HG02642 (cell line): ENCODE measurements around the gene SBNO2.

ENCODE experiments used
- ATAC-seq: cut with Tn5 transposase; IDR thresholded peaks from one replicate; pipeline ENCODE4 v1.9.1; 2021; ENCODE audit warnings: mild to moderate bottlenecking; ENCODE audit not compliant: unreplicated experiment, poor library complexity

Gene SBNO2, protein sequence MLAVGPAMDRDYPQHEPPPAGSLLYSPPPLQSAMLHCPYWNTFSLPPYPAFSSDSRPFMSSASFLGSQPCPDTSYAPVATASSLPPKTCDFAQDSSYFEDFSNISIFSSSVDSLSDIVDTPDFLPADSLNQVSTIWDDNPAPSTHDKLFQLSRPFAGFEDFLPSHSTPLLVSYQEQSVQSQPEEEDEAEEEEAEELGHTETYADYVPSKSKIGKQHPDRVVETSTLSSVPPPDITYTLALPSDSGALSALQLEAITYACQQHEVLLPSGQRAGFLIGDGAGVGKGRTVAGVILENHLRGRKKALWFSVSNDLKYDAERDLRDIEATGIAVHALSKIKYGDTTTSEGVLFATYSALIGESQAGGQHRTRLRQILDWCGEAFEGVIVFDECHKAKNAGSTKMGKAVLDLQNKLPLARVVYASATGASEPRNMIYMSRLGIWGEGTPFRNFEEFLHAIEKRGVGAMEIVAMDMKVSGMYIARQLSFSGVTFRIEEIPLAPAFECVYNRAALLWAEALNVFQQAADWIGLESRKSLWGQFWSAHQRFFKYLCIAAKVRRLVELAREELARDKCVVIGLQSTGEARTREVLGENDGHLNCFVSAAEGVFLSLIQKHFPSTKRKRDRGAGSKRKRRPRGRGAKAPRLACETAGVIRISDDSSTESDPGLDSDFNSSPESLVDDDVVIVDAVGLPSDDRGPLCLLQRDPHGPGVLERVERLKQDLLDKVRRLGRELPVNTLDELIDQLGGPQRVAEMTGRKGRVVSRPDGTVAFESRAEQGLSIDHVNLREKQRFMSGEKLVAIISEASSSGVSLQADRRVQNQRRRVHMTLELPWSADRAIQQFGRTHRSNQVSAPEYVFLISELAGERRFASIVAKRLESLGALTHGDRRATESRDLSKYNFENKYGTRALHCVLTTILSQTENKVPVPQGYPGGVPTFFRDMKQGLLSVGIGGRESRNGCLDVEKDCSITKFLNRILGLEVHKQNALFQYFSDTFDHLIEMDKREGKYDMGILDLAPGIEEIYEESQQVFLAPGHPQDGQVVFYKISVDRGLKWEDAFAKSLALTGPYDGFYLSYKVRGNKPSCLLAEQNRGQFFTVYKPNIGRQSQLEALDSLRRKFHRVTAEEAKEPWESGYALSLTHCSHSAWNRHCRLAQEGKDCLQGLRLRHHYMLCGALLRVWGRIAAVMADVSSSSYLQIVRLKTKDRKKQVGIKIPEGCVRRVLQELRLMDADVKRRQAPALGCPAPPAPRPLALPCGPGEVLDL (N-terminal part only)

DNA sequence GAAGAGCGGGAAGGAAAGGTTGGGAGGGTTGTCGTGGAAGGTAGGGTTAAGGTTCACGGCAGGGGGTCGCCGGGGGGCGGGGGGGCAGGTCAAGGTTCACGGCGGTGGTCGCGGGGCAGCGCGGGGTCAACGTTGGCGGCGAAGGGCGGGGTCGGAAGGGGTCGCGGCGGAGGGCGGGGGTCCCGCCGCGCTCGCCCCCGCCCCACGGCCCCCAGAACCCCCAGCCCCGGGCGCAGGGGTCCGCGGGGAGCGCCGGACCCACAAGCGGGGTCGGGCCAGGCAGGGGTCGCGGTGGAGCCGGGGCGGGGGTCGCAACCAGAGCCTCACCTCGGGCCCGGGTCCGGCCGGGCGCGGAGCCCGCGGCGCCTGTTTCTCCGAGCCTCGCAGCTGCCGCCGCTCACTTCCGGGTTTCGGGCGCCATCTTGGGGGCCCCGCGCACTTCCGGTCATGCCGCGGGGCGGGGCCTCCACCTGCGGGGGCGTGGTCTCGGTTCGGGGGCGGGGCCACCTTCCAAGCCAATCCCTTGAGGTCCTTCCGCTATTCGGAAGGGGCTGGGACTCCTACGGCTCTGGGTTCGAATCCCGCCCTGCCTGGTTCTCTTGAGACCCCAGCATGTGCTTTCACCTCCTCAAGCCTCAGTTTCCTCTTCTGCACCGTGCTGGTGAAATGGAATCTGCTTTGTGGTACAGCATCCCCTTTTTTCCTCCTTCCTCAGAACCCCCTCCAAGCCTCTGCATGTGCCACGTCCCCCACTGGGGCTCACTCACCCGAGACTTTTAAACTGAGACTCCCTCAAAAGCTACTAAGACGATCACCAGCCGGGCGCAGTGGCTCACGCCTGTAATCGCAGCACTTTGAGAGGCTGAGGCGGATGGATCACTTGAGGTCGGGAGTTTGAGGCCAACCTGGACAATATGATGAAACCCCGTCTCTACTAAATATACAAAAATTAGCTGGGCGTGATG, at the start of gene SBNO2:
TSS of gene SBNO2 (minus strand) at position 424 of the 965 bp plus-strand sequence. CDS start 19,992 bp downstream, outside the sequence.
- ATAC-seq = peak; percentile 80

GRCh38 chr19:1223018-1223855, 49.2 kb upstream of the SBNO2 start:
- no peak for ATAC-seq

- no peak for ATAC-seq
These were observed 48.3 kb upstream of the SBNO2 start for GRCh38 chr19:1222394-1222793.

GRCh38 chr19:1221904-1222255, 47.8 kb upstream of the SBNO2 start:
- ATAC-seq = no peak

- no peak for ATAC-seq
These were observed 47.2 kb upstream of the SBNO2 start for GRCh38 chr19:1220976-1221903.

- no peak for ATAC-seq
These were observed 46.4 kb upstream of the SBNO2 start for GRCh38 chr19:1220477-1220930.

- ATAC-seq = no peak
These were observed 45.9 kb upstream of the SBNO2 start for GRCh38 chr19:1219786-1220476.

DNA sequence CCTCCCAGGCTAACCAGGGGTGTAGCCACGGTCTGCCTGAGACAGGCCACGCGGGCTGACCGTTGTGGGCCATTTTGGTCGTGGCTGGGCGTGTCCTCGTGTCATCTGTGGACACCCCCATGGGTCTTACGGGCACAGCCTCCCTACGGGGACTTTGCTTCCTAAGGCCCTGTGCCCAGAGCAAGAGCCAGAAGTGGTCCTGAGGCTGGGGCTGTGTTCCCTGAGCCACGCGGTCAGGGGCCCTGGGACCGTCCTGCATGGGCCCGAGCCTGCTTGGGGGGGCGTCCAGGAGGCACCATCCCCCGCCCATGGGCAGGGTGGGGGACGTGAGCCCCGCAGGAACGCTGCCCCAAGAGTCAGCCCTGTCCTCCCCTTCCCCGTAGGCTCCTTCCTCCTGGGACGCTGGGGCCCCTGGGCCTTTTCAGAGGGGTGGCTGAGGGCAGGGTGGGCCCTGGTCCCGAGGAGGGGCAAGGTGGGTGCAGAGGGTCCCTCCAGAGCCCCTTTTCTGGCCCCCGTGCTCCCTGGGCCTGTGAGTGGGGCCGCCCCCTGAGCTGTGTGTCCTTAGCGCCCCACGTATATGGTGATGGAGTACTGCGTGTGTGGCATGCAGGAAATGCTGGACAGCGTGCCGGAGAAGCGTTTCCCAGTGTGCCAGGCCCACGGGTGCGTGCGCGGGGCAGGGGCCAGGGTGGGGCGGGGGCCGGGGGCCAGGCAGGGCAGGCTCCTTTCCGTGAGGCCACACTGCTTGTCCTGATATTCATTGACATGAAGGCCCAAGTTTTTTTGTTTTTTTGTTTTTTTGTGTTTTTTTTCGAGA, 44.9 kb upstream of the SBNO2 start:
- no peak for ATAC-seq

DNA sequence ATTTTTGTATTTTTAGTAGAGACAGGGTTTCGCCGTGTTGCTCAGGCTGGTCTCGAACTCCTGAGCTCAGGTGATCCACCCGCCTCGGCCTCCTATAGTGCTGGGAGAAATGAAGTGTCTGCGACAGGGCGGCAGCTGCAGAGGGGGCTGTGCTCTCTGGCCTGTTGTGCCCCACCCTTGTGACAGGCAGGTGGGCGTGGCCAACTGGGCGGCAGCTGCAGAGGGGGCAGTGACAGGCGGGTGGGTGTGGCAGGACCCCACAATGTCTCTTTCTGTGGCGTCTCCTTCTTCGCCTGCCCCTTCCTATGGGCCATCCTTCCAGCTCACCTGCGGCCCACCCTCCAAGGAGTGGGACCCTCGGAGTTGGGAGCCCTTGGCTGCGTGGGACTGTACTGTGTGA, 43.3 kb upstream of the SBNO2 start:
- ATAC-seq = no peak

DNA sequence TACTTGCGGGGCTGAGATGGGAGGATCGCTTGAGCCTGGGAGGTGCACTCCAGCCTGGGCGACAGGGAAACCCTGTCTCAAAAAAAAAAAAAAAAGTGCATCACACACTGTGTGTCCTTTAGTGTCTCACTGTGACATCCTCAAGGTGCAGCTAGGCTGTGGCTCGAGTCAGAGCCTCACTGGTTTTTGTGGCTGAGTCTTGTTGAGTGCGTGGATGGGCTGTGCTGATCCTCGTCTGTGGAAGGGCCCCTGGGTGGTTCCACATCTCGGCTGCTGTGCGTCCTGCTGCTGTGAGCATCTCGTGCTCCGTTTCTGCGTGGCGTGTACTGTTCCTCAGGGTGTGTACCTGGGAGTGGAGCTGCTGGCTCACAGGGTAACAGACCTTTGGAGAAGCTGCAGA, 42.7 kb upstream of the SBNO2 start:
- no peak for ATAC-seq

DNA sequence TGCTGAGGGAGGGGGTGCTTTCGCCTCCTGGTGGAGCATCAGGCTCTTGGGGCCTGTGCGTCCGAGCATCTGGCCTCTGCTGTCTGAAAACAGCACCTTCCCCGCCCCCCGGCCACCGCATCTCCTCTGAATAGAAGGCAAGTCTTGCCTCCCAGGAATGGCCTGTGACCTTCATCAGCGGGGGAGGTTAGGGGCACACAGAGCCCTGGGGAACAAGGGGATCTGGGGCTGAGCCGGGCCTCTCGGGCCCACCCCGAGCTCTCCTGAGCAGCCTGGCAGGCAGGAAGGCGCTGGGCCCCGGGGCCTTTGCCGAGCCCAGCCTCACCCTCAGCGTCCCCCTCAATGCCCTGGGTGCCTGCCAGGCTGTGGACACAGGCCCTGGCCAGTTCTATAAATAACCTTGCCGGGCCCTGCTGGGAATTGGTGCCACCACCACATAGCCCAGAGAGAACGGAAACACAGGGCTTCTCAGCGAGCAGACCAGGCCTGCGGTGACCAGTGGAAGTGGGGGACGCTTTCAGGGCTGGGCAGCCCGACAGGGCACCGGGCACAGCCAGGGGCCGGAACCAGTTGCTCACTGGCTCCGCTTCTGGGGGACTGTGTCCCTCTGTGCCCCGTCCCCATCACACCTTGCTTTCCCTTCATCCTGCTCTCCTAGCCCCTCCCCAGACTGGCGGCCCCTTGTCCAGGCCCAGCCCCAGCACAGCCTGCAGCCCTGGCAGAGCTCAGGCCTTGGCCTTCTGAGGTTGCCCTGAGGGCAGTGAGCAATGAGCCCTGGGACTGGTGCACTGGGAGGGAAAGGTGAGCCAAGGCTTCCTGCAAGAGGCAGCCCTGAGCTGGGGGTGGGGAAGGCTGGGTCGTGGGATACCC, 41.0 kb upstream of the SBNO2 start:
- ATAC-seq = no peak

- no peak for ATAC-seq
These were observed 40.3 kb upstream of the SBNO2 start for GRCh38 chr19:1214299-1214861.

- ATAC-seq = peak; percentile 38
These were observed 39.6 kb upstream of the SBNO2 start for GRCh38 chr19:1213391-1214286.
